Endodermal cell (in vitro differentiated cells): ENCODE data around the gene MANBA. TPM values are rescaled to one million over a fixed set of nuclear protein-coding genes. Genes with fewer than 3 reads are reported as not detected.

Experiments
- DNase-seq: peaks from one replicate; pipeline ENCODE4 v3.0.0-alpha.2; 2017
- H3K27ac ChIP-seq: 2 replicates; pipeline ENCODE4 v1.5.1; 2013; ENCODE audit warnings: mild to moderate bottlenecking, low read depth, low read length, moderate library complexity
- H3K27me3 ChIP-seq: 2 replicates; pipeline ENCODE4 v1.6.1; 2013; ENCODE audit warnings: mild to moderate bottlenecking, low read length, moderate library complexity; ENCODE audit not compliant: insufficient read depth, control insufficient read depth, poor library complexity, severe bottlenecking
- H3K36me3 ChIP-seq: 2 replicates; pipeline ENCODE4 v1.7.0; 2013; ENCODE audit warnings: mild to moderate bottlenecking, low read length, moderate library complexity; ENCODE audit not compliant: control insufficient read depth, insufficient read depth
- H3K4me1 ChIP-seq: one replicate; pipeline ENCODE4 v1.7.0; 2013; ENCODE audit warnings: low read length; ENCODE audit not compliant: control insufficient read depth, insufficient read depth
- H3K4me3 ChIP-seq: 2 replicates; pipeline ENCODE4 v1.5.1; 2013; ENCODE audit warnings: mild to moderate bottlenecking, low read length, moderate library complexity
- H3K9ac ChIP-seq: 2 replicates; pipeline ENCODE4 v1.6.1; 2013; ENCODE audit warnings: mild to moderate bottlenecking, low read length, moderate library complexity; ENCODE audit not compliant: poor library complexity, severe bottlenecking; ENCODE audit errors: extremely low read depth
- H3K9me3 ChIP-seq: 2 replicates; pipeline ENCODE4 v1.6.1; 2013; ENCODE audit warnings: mild to moderate bottlenecking, low read length, moderate library complexity; ENCODE audit not compliant: control insufficient read depth
- H3K27ac Mint-ChIP-seq: 2 replicates; pipeline ENCODE4 v1.8.0; 2020; ENCODE audit warnings: mixed read lengths
- H3K27me3 Mint-ChIP-seq: 2 replicates; pipeline ENCODE4 v1.8.0; 2021; ENCODE audit warnings: mild to moderate bottlenecking, mixed read lengths; ENCODE audit not compliant: insufficient read depth
- H3K36me3 Mint-ChIP-seq: 2 replicates; pipeline ENCODE4 v1.8.0; 2020; ENCODE audit warnings: low read depth, mixed read lengths
- H3K4me1 Mint-ChIP-seq: 2 replicates; pipeline ENCODE4 v1.8.0; 2020; ENCODE audit warnings: mixed read lengths
- H3K4me3 Mint-ChIP-seq: 2 replicates; pipeline ENCODE4 v1.8.0; 2020; ENCODE audit warnings: mild to moderate bottlenecking, moderate library complexity, mixed read lengths
- H3K9me3 Mint-ChIP-seq: 2 replicates; pipeline ENCODE4 v1.8.0; 2020; ENCODE audit warnings: mild to moderate bottlenecking, mixed read lengths
- CTCF ChIP-seq: fragments of 200-600 bp; sonication (generic); conservative IDR thresholded peaks from 2 replicates; pipeline ENCODE4 v1.5.0; 2021; ENCODE audit warnings: antibody characterized with exemption, mild to moderate bottlenecking
- WGBS, 2 experiments: methylation state at CpG; one replicate each; pipeline versions ENCODE4 v1.1.5 to v1.1.7; 2013; ENCODE audit warnings: missing lambda C conversion rate in 2 of 2, mixed read lengths in 1 of 2; ENCODE audit not compliant: insufficient coverage in 1 of 2, insufficient read length in 1 of 2; 5-methylcytosine and 5-hydroxymethylcytosine counted together
- long read RNA-seq, 4 experiments: library from polyadenylated mRNA in 2 of 4; library from RNA in 1 of 4; library from capped mRNA in 1 of 4; stranded (forward) in 3 of 4; unstranded in 1 of 4; transcript quantifications; one replicate each; pipeline ENCODE4 v2.0.0, GENCODE V29; 2020 to 2021; ENCODE audit warnings: inconsistent platforms in 1 of 4
- polyA plus RNA-seq, 2 experiments: library from polyadenylated mRNA; stranded (reverse); fragments of 50-300 nt; gene quantifications; one replicate each; pipeline ENCODE4 v1.2.3, GENCODE V29; 2013
- total RNA-seq, 2 donors: library from RNA; stranded (reverse); fragmentation: NEBNext Ultra II Directional in 1 of 2; extraction: Animal tissue kit (Norgen Biotek cat#: 25700) in 1 of 2; gene quantifications; 2 replicates in 1 of 2; 3 replicates in 1 of 2; pipeline ENCODE4 v1.2.1, GENCODE V29; 2021

Gene MANBA
- total RNA-seq, result 10 to 100 TPM; 30.4 to 32.0 TPM
- polyA plus RNA-seq (2013, experiment 1 of 2), result 17.3 TPM
- 14.6 TPM for polyA plus RNA-seq (2013, experiment 2 of 2)
- long read RNA-seq, experiment 1, partial matches to known transcripts, result 4 of 10 reads
- long read RNA-seq, experiment 1, other reads (novel, unspliced or antisense), result 4 of 10 reads
- long read RNA-seq, experiment 2, transcript MANBA-201 (17 exons, 3,361 nt), result major isoform, 37 of 55 reads
- long read RNA-seq, experiment 2, partial matches to known transcripts, result 6 of 55 reads
- long read RNA-seq, experiment 2, other reads (novel, unspliced or antisense), result 10 of 55 reads
- long read RNA-seq, experiment 3, full-length matches to known transcripts, result 139 of 169 reads
- long read RNA-seq, experiment 3, partial matches to known transcripts, result 9 of 169 reads
- long read RNA-seq, experiment 3, other reads (novel, unspliced or antisense), result 21 of 169 reads
- long read RNA-seq, experiment 4, transcript MANBA-201 (17 exons, 3,361 nt), result major isoform, 7 of 16 reads
- long read RNA-seq, experiment 4, partial matches to known transcripts, result 7 of 16 reads
- long read RNA-seq, experiment 4, other reads (novel, unspliced or antisense), result 1 of 16 reads

GRCh38 chr4:102760645-102761295 lies at the start of gene MANBA:
MANBA (minus strand) TSS chr4:102760968; CDS start chr4:102760894, 74 bp downstream.
- WGBS, 2 experiments, result 0 to 1% methylated on average over 21 to 60 of the region's 60 CpGs
- H3K9me3 Mint-ChIP-seq, result no peaks in the 10 kb centered on the region

GRCh38 chr4:102809691-102810090 lies 48.9 kb upstream of the MANBA start:
- H3K36me3 ChIP-seq, result peaks cover 71% of the 10 kb centered on the region
- DNase-seq, result no peak
- H3K27ac ChIP-seq, result no peak overlapping the region
- peaks cover 38% of the 10 kb centered on the region for H3K4me1 Mint-ChIP-seq
- peaks cover 48% of the 10 kb centered on the region for H3K36me3 Mint-ChIP-seq
- no peaks in the 10 kb centered on the region for H3K27me3 ChIP-seq
- H3K4me1 ChIP-seq, result no peaks in the 10 kb centered on the region
- H3K9me3 Mint-ChIP-seq, result no peaks in the 10 kb centered on the region
- no peak overlapping the region for H3K4me3 Mint-ChIP-seq
- WGBS, 2 experiments, result 100% methylated on average over 2 of the region's 2 CpGs; no CpG with 5 or more reads in 1 of the 2 experiments
- H3K27ac Mint-ChIP-seq, result no peak overlapping the region
- no peak for TF ChIP-seq CTCF
- no peaks in the 10 kb centered on the region for H3K9me3 ChIP-seq
- H3K27me3 Mint-ChIP-seq, result no peaks in the 10 kb centered on the region
- no peak overlapping the region for H3K4me3 ChIP-seq
- no peak overlapping the region for H3K9ac ChIP-seq

More at GRCh38 chr4:102760645-102761295, at the start of gene MANBA:
- no peaks in the 10 kb centered on the region for H3K36me3 ChIP-seq
- H3K4me1 Mint-ChIP-seq, result peaks cover 19% of the 10 kb centered on the region
- peak within 1 kb of the TSS; percentile 83 for H3K4me3 Mint-ChIP-seq
- H3K27ac ChIP-seq, result no peak within 1 kb of the TSS
- H3K9me3 ChIP-seq, result no peaks in the 10 kb centered on the region
- no peaks in the 10 kb centered on the region for H3K27me3 ChIP-seq
- DNase-seq, result peak; percentile 95
- peak within 1 kb of the TSS; percentile 67 for H3K9ac ChIP-seq
- no peaks in the 10 kb centered on the region for H3K36me3 Mint-ChIP-seq
- peak within 1 kb of the TSS; percentile 96 for H3K27ac Mint-ChIP-seq
- peak; percentile 27 for TF ChIP-seq CTCF
- peak within 1 kb of the TSS; percentile 92 for H3K4me3 ChIP-seq
- H3K4me1 ChIP-seq, result no peaks in the 10 kb centered on the region
- H3K27me3 Mint-ChIP-seq, result no peaks in the 10 kb centered on the region

- DNase-seq, result no peak
- H3K27ac Mint-ChIP-seq, result no peak overlapping the region
- Histone ChIP-seq H3K9me3 (no peaks in the 10 kb centered on the region), H3K27me3 (no peaks in the 10 kb centered on the region), H3K27ac (no peak overlapping the region), H3K4me1 (no peaks in the 10 kb centered on the region), H3K36me3 (peaks cover 76% of the 10 kb centered on the region), H3K4me3 (no peak overlapping the region), H3K9ac (no peak overlapping the region)
- no peaks in the 10 kb centered on the region for H3K9me3 Mint-ChIP-seq
- no peak overlapping the region for H3K4me3 Mint-ChIP-seq
- no peak for TF ChIP-seq CTCF
- peaks cover 37% of the 10 kb centered on the region for H3K4me1 Mint-ChIP-seq
- H3K36me3 Mint-ChIP-seq, result peaks cover 49% of the 10 kb centered on the region
- WGBS, 2 experiments, result 100% methylated on average over 1 to 3 of the region's 3 CpGs
- no peaks in the 10 kb centered on the region for H3K27me3 Mint-ChIP-seq
Measured at GRCh38 chr4:102809190-102809589, 48.4 kb upstream of the MANBA start.
